IPS-20b (cell line): Measurements from ENCODE around the gene BCAP31.
"Not testable (repeated sequence)": the region's sequence is repeated elsewhere in the genome, so short reads cannot be mapped to it uniquely, and the experiment has no call there.

Experiments
- H3K27ac ChIP-seq: one replicate; pipeline ENCODE4 v1.5.1; 2013; ENCODE audit warnings: low read length
- H3K27me3 ChIP-seq: 2 replicates; pipeline ENCODE4 v1.6.1; 2013; ENCODE audit warnings: mild to moderate bottlenecking, low read length, inconsistent platforms; ENCODE audit not compliant: insufficient read depth
- H3K36me3 ChIP-seq: 2 replicates; pipeline ENCODE4 v1.6.1; 2013; ENCODE audit warnings: low read depth, mild to moderate bottlenecking, inconsistent platforms, low read length, moderate library complexity; ENCODE audit not compliant: insufficient read depth
- H3K4me1 ChIP-seq: 2 replicates; pipeline ENCODE4 v1.6.1; 2013; ENCODE audit warnings: mild to moderate bottlenecking, control low read depth, inconsistent platforms, low read length, moderate library complexity; ENCODE audit not compliant: insufficient read depth
- H3K4me3 ChIP-seq: 2 replicates; pipeline ENCODE4 v1.5.1; 2013; ENCODE audit warnings: mild to moderate bottlenecking, low read length, inconsistent platforms
- H3K9ac ChIP-seq: 2 replicates; pipeline ENCODE4 v1.6.1; 2013; ENCODE audit warnings: low read depth, mild to moderate bottlenecking, inconsistent platforms, low read length, moderate library complexity
- H3K9me3 ChIP-seq: 2 replicates; pipeline ENCODE4 v1.6.1; 2013; ENCODE audit warnings: mild to moderate bottlenecking, low read depth, low read length, inconsistent platforms; ENCODE audit not compliant: insufficient read depth

The BCAP31 gene

GRCh38 chrX:153693216-153694086 is 30.7 kb downstream of the BCAP31 start:
- H3K27ac ChIP-seq: no peak overlapping the region
- H3K27me3 ChIP-seq: no peaks in the 10 kb centered on the region
- H3K36me3 ChIP-seq: peaks cover 23% of the 10 kb centered on the region
- H3K9me3 ChIP-seq: no peaks in the 10 kb centered on the region
- no peaks in the 10 kb centered on the region for H3K4me1 ChIP-seq
- no peak overlapping the region for H3K4me3 ChIP-seq
- H3K9ac ChIP-seq: no peak overlapping the region

- no peak overlapping the region for H3K4me3 ChIP-seq
- H3K9ac ChIP-seq: no peak overlapping the region
- no peaks in the 10 kb centered on the region for H3K9me3 ChIP-seq
- H3K27me3 ChIP-seq: no peaks in the 10 kb centered on the region
- H3K4me1 ChIP-seq: no peaks in the 10 kb centered on the region
- no peak overlapping the region for H3K27ac ChIP-seq
- H3K36me3 ChIP-seq: peaks cover 23% of the 10 kb centered on the region
Measured at GRCh38 chrX:153692611-153693156, 31.5 kb downstream of the BCAP31 start.

- Histone ChIP-seq H3K4me3 (no peak overlapping the region), H3K9me3 (no peaks in the 10 kb centered on the region), H3K4me1 (no peaks in the 10 kb centered on the region), H3K36me3 (peaks cover 23% of the 10 kb centered on the region), H3K27me3 (no peaks in the 10 kb centered on the region), H3K27ac (no peak overlapping the region), H3K9ac (no peak overlapping the region)
Measured at GRCh38 chrX:153692003-153692402, 32.2 kb downstream of the BCAP31 start.

- not testable (repeated sequence) for H3K4me3 ChIP-seq, H3K9ac ChIP-seq, H3K27me3 ChIP-seq, H3K4me1 ChIP-seq, H3K27ac ChIP-seq, H3K9me3 ChIP-seq
- H3K36me3 ChIP-seq: peaks cover 23% of the 10 kb centered on the region
Measured at GRCh38 chrX:153691032-153691827, 33.0 kb downstream of the BCAP31 start.

GRCh38 chrX:153690466-153690865 is 33.7 kb downstream of the BCAP31 start:
- no peaks in the 10 kb centered on the region for H3K9me3 ChIP-seq
- H3K4me1 ChIP-seq: peaks cover 4% of the 10 kb centered on the region; the same call in 1 of the 2 replicates
- no peaks in the 10 kb centered on the region for H3K27me3 ChIP-seq
- H3K9ac ChIP-seq: no peak overlapping the region
- H3K4me3 ChIP-seq: no peak overlapping the region; the same call in 1 of the 2 replicates
- peaks cover 17% of the 10 kb centered on the region for H3K36me3 ChIP-seq
- no peak overlapping the region for H3K27ac ChIP-seq

- H3K9me3 ChIP-seq: no peaks in the 10 kb centered on the region
- H3K36me3 ChIP-seq: peaks cover 17% of the 10 kb centered on the region; the same call in 1 of the 2 replicates
- no peak overlapping the region for H3K27ac ChIP-seq
- peak overlapping the region; percentile 32; the same call in 1 of the 2 replicates for H3K9ac ChIP-seq
- H3K4me1 ChIP-seq: peaks cover 4% of the 10 kb centered on the region; the same call in 1 of the 2 replicates
- no peaks in the 10 kb centered on the region for H3K27me3 ChIP-seq
- peak overlapping the region; percentile 64 for H3K4me3 ChIP-seq
Measured at GRCh38 chrX:153689654-153690465, 34.3 kb downstream of the BCAP31 start.

- no peaks in the 10 kb centered on the region for H3K27me3 ChIP-seq
- H3K27ac ChIP-seq: no peak overlapping the region
- H3K9me3 ChIP-seq: no peaks in the 10 kb centered on the region
- peaks cover 17% of the 10 kb centered on the region; the same call in 1 of the 2 replicates for H3K36me3 ChIP-seq
- peak overlapping the region; percentile 64 for H3K4me3 ChIP-seq
- H3K9ac ChIP-seq: peak overlapping the region; percentile 32; the same call in 1 of the 2 replicates
- H3K4me1 ChIP-seq: peaks cover 5% of the 10 kb centered on the region; the same call in 1 of the 2 replicates
Measured at GRCh38 chrX:153688911-153689590, 35.1 kb downstream of the BCAP31 start.

GRCh38 chrX:153688506-153688905 is 35.7 kb downstream of the BCAP31 start:
- Histone ChIP-seq H3K4me3 (peak overlapping the region; percentile 60; the same call in 1 of the 2 replicates), H3K27me3 (no peaks in the 10 kb centered on the region), H3K4me1 (peaks cover 7% of the 10 kb centered on the region; the same call in 1 of the 2 replicates), H3K27ac (no peak overlapping the region), H3K36me3 (peaks cover 17% of the 10 kb centered on the region; the same call in 1 of the 2 replicates), H3K9me3 (no peaks in the 10 kb centered on the region), H3K9ac (no peak overlapping the region)

- no peak overlapping the region for H3K4me3 ChIP-seq
- H3K27me3 ChIP-seq: no peaks in the 10 kb centered on the region
- H3K27ac ChIP-seq: no peak overlapping the region
- H3K4me1 ChIP-seq: peaks cover 7% of the 10 kb centered on the region; the same call in 1 of the 2 replicates
- no peaks in the 10 kb centered on the region for H3K9me3 ChIP-seq
- H3K36me3 ChIP-seq: peaks cover 17% of the 10 kb centered on the region; the same call in 1 of the 2 replicates
- H3K9ac ChIP-seq: no peak overlapping the region
Measured at GRCh38 chrX:153688071-153688470, 36.1 kb downstream of the BCAP31 start.

GRCh38 chrX:153687121-153688039 is 36.8 kb downstream of the BCAP31 start, which contains the start of gene SLC6A8:
SLC6A8 (plus strand) TSS chrX:153687926; CDS start chrX:153688575, 649 bp downstream.
- Histone ChIP-seq H3K27ac (no peak within 1 kb of the TSS), H3K9ac (0 out of 2 replicates have a peak within 1 kb of the TSS, but pooled peaks have one; percentile 32)

More at GRCh38 chrX:153687121-153688039, 36.8 kb downstream of the BCAP31 start, which contains the start of gene SLC6A8:
- Histone ChIP-seq H3K27me3 (no peaks in the 10 kb centered on the region), H3K4me1 (peaks cover 7% of the 10 kb centered on the region; the same call in 1 of the 2 replicates), H3K9me3 (no peaks in the 10 kb centered on the region), H3K4me3 (peak within 1 kb of the TSS; percentile 60; the same call in 1 of the 2 replicates), H3K36me3 (peaks cover 17% of the 10 kb centered on the region; the same call in 1 of the 2 replicates)
